IMR-90 (cell line): Measurements from ENCODE around the gene OLFM3.

Source experiments
- CEBPB ChIP-seq: IDR thresholded peaks from 2 replicates; pipeline ENCODE4 v1.6.1; 2012; ENCODE audit warnings: low read depth, low read length, improper control_type of control experiment
- CHD1 ChIP-seq: IDR thresholded peaks from 2 replicates; pipeline ENCODE4 v1.6.1; 2012; ENCODE audit warnings: low read depth, low read length, improper control_type of control experiment
- CTCF ChIP-seq: conservative IDR thresholded peaks from 2 replicates; pipeline ENCODE4 v1.5.1; 2012; ENCODE audit warnings: mild to moderate bottlenecking, low read depth, low read length, improper control_type of control experiment
- MAFK ChIP-seq: IDR thresholded peaks from 2 replicates; pipeline ENCODE4 v1.6.1; 2012; ENCODE audit warnings: low read depth, low read length, improper control_type of control experiment
- MAZ ChIP-seq: IDR thresholded peaks from 2 replicates; pipeline ENCODE4 v1.6.1; 2012; ENCODE audit warnings: low read depth, mild to moderate bottlenecking, low read length, improper control_type of control experiment, moderate library complexity, borderline replicate concordance
- MXI1 ChIP-seq: IDR thresholded peaks from 2 replicates; pipeline ENCODE4 v1.6.1; 2012; ENCODE audit warnings: low read depth, mild to moderate bottlenecking, low read length, moderate library complexity, borderline replicate concordance
- POLR2A ChIP-seq: IDR thresholded peaks from 2 replicates; pipeline ENCODE4 v1.6.1; 2012; ENCODE audit warnings: mild to moderate bottlenecking, low read depth, low read length
- RAD21 ChIP-seq: IDR thresholded peaks from 2 replicates; pipeline ENCODE4 v1.6.1; 2012; ENCODE audit warnings: low read length, improper control_type of control experiment
- RCOR1 ChIP-seq: IDR thresholded peaks from 2 replicates; pipeline ENCODE4 v1.6.1; 2012; ENCODE audit warnings: mild to moderate bottlenecking, low read length, improper control_type of control experiment; ENCODE audit not compliant: insufficient replicate concordance
- RFX5 ChIP-seq: IDR thresholded peaks from 2 replicates; pipeline ENCODE4 v1.8.0; 2012; ENCODE audit warnings: low read depth, mild to moderate bottlenecking, low read length, moderate library complexity
- SMC3 ChIP-seq: fragments of 150-350 bp; IDR thresholded peaks from 2 replicates; pipeline ENCODE4 v1.6.1; 2016; ENCODE audit warnings: low read depth, mild to moderate bottlenecking, antibody characterized with exemption, low read length, moderate library complexity
- USF2 ChIP-seq: fragments of 150-350 bp; IDR thresholded peaks from 2 replicates; pipeline ENCODE4 v1.6.1; 2017; ENCODE audit warnings: mild to moderate bottlenecking, antibody characterized with exemption, low read length, low read depth

GRCh38 chr1:101953623-101954022 is 43.1 kb downstream of the OLFM3 start:
- TF ChIP-seq CTCF (no peak), CHD1 (no peak), MAZ (no peak), USF2 (no peak), RCOR1 (no peak), RFX5 (no peak), POLR2A (no peak), RAD21 (no peak), MAFK (no peak), MXI1 (no peak), SMC3 (no peak), CEBPB (no peak)
